Tibial nerve (tissue), 4 donors: ENCODE measurements around the gene P2RY14. TPM values are rescaled to one million over a fixed set of nuclear protein-coding genes. Genes with fewer than 3 reads are reported as not detected.

Experiments
- DNase-seq, 2 donors: peaks; one replicate each; pipeline ENCODE4 v3.0.0-alpha.2; 2019; ENCODE audit warnings: low spot score in 2 of 2
- H3K27ac ChIP-seq, 4 donors: fragments of 200-600 bp; sonication (generic) in 3 of 4; one replicate each; pipeline ENCODE4 v1.5.1; 2017 to 2019; ENCODE audit warnings: mild to moderate bottlenecking in 1 of 4
- H3K27me3 ChIP-seq, 2 donors: fragments of 200-600 bp; sonication (generic) in 1 of 2; one replicate each; pipeline versions ENCODE4 v1.5.1 to v1.6.0; 2017 to 2019
- H3K36me3 ChIP-seq, 3 donors: fragments of 200-600 bp; sonication (generic); one replicate each; pipeline ENCODE4 v1.5.1; 2018 to 2019
- H3K4me1 ChIP-seq, 4 donors: fragments of 200-600 bp; sonication (generic) in 3 of 4; one replicate each; pipeline ENCODE4 v1.5.1; 2017 to 2019
- H3K4me3 ChIP-seq, 4 donors: fragments of 200-600 bp; sonication (generic) in 3 of 4; one replicate each; pipeline ENCODE4 v1.5.1; 2017 to 2019; ENCODE audit warnings: mild to moderate bottlenecking in 1 of 4, moderate library complexity in 1 of 4
- H3K9me3 ChIP-seq, 4 donors: fragments of 200-600 bp; sonication (generic) in 3 of 4; one replicate each; pipeline ENCODE4 v1.5.1; 2017 to 2019
- CTCF ChIP-seq, 5 experiments: fragments of 200-600 bp in 3 of 5; fragments of 450-650 bp in 2 of 5; sonication (generic) in 3 of 5; IDR thresholded peaks; one replicate each; pipeline ENCODE4 v1.5.1; 2016 to 2019; ENCODE audit warnings: antibody characterized with exemption in 5 of 5, mild to moderate bottlenecking in 3 of 5, moderate library complexity in 2 of 5
- EP300 ChIP-seq, 2 donors: sonication (generic); formaldehyde crosslinking; IDR thresholded peaks; one replicate each; pipeline ENCODE4 v1.6.1; 2017; ENCODE audit warnings: antibody characterized with exemption in 2 of 2, mild to moderate bottlenecking in 1 of 2
- POLR2A ChIP-seq, 2 donors: fragments of 450-650 bp; IDR thresholded peaks; one replicate each; pipeline ENCODE4 v1.6.1; 2017; ENCODE audit warnings: antibody characterized with exemption in 2 of 2, mild to moderate bottlenecking in 2 of 2, moderate library complexity in 2 of 2
- WGBS, 2 donors: methylation state at CpG; one replicate each; pipeline ENCODE4 v1.1.5; 2018; 5-methylcytosine and 5-hydroxymethylcytosine counted together
- total RNA-seq, 4 donors: library from RNA; depleted of rRNA; stranded (reverse); fragments of >200 nt; gene quantifications; one replicate each; pipeline ENCODE4 v1.1.0, GENCODE V29; 2016

P2RY14 gene
- total RNA-seq, 4 donors from 2014 or later: 4.2 to 9.4 (median 6.3) TPM

GRCh38 chr3:151305060-151305774, 26.9 kb upstream of the P2RY14 start:
- Histone ChIP-seq H3K4me3 (no peak overlapping the region), H3K36me3 (no peaks in the 10 kb centered on the region), H3K4me1 (peaks cover 0 to 3% (median 0%) of the 10 kb centered on the region in 4 donors), H3K9me3 (no peaks in the 10 kb centered on the region), H3K27me3 (no peaks in the 10 kb centered on the region), H3K27ac (no peak overlapping the region)
- peak; percentile 35 to 52 for DNase-seq
- WGBS, 2 donors: 69 to 70% methylated on average over 7 of the region's 7 CpGs
- TF ChIP-seq CTCF (IDR thresholded peaks at IDR 0.05): no peak
- peak in 1 of 2 donors; percentile 65 for TF ChIP-seq EP300 (IDR thresholded peaks at IDR 0.05)

- 59 to 67% methylated on average over 2 of the region's 2 CpGs for whole genome bisulfite sequencing, 2 donors
- H3K36me3 ChIP-seq: no peaks in the 10 kb centered on the region
- H3K4me1 ChIP-seq: peaks cover 0 to 3% (median 0%) of the 10 kb centered on the region in 4 donors
- H3K27ac ChIP-seq: no peak overlapping the region
- H3K4me3 ChIP-seq: no peak overlapping the region
- H3K9me3 ChIP-seq: no peaks in the 10 kb centered on the region
- DNase-seq: no peak
- TF ChIP-seq POLR2A (IDR thresholded peaks at IDR 0.05) (no peak), EP300 (IDR thresholded peaks at IDR 0.05) (no peak), CTCF (IDR thresholded peaks at IDR 0.05) (no peak)
- no peaks in the 10 kb centered on the region for H3K27me3 ChIP-seq
Observed at GRCh38 chr3:151303751-151304150, 25.4 kb upstream of the P2RY14 start.

GRCh38 chr3:151301787-151302186, 23.4 kb upstream of the P2RY14 start:
- Histone ChIP-seq H3K4me1 (peaks cover 0 to 3% (median 0%) of the 10 kb centered on the region in 4 donors), H3K4me3 (no peak overlapping the region), H3K27me3 (no peaks in the 10 kb centered on the region), H3K9me3 (no peaks in the 10 kb centered on the region), H3K36me3 (no peaks in the 10 kb centered on the region), H3K27ac (no peak overlapping the region)
- TF ChIP-seq CTCF (IDR thresholded peaks at IDR 0.05) (no peak), POLR2A (IDR thresholded peaks at IDR 0.05) (no peak), EP300 (IDR thresholded peaks at IDR 0.05) (no peak)
- no peak for DNase-seq
- WGBS, 2 donors: 88 to 92% methylated on average over 3 of the region's 3 CpGs

- H3K36me3 ChIP-seq: no peaks in the 10 kb centered on the region
- WGBS, 2 donors: 76 to 88% methylated on average over 1 of the region's 1 CpG
- no peak overlapping the region for H3K4me3 ChIP-seq
- H3K27ac ChIP-seq: no peak overlapping the region
- TF ChIP-seq CTCF (IDR thresholded peaks at IDR 0.05) (no peak), EP300 (IDR thresholded peaks at IDR 0.05) (no peak), POLR2A (IDR thresholded peaks at IDR 0.05) (no peak)
- no peaks in the 10 kb centered on the region for H3K9me3 ChIP-seq
- peaks cover 0 to 3% (median 0%) of the 10 kb centered on the region in 4 donors for H3K4me1 ChIP-seq
- no peaks in the 10 kb centered on the region for H3K27me3 ChIP-seq
- no peak for DNase-seq
Observed at GRCh38 chr3:151300539-151300938, 22.2 kb upstream of the P2RY14 start.

GRCh38 chr3:151299006-151299405, 20.7 kb upstream of the P2RY14 start:
- no peak overlapping the region for H3K4me3 ChIP-seq
- 77 to 90% methylated on average over 2 of the region's 2 CpGs for WGBS, 2 donors
- H3K27me3 ChIP-seq: no peaks in the 10 kb centered on the region
- no peak for DNase-seq
- no peak for TF ChIP-seq CTCF (IDR thresholded peaks at IDR 0.05)
- TF ChIP-seq POLR2A (IDR thresholded peaks at IDR 0.05): no peak
- TF ChIP-seq EP300 (IDR thresholded peaks at IDR 0.05): no peak
- H3K36me3 ChIP-seq: no peaks in the 10 kb centered on the region
- H3K27ac ChIP-seq: no peak overlapping the region
- no peaks in the 10 kb centered on the region for H3K4me1 ChIP-seq
- H3K9me3 ChIP-seq: no peaks in the 10 kb centered on the region
